OCI-LY7 (cell line): Measurements from ENCODE around the gene HADHB. TPM values are rescaled to one million over a fixed set of nuclear protein-coding genes. Genes with fewer than 3 reads are reported as not detected.

Experiments
- BruUV-seq: library from RNA; stranded (reverse); fragments of 400-500 nt; replicated peaks from 2 replicates; lab custom pipeline; 2021; lab: Mats Ljungman, UMichigan
- CTCF ChIA-PET: fragments of 300-600 bp; sonication (Branson Sonifier 250); formaldehyde crosslinking; loops from one replicate; lab custom pipeline; 2022; ENCODE audit warnings: antibody characterized with exemption; ENCODE audit not compliant: unreplicated experiment; lab: Charles Lee
- POLR2A ChIA-PET: fragments of 300-600 bp; sonication (Branson Sonifier 250); formaldehyde crosslinking; loops from one replicate; lab custom pipeline; 2022; ENCODE audit warnings: antibody characterized with exemption; lab: Charles Lee
- DNase-seq: peaks from one replicate; pipeline ENCODE4 v3.0.0-alpha.2; 2015; ENCODE audit warnings: low spot score
- H2AFZ ChIP-seq: fragments of 200-600 bp; sonication (generic), shearing (Covaris generic); 2 replicates; pipeline ENCODE4 v1.6.1; 2014; ENCODE audit warnings: mild to moderate bottlenecking, antibody characterized with exemption, low read length, moderate library complexity
- H3K27ac ChIP-seq: fragments of 200-600 bp; sonication (generic); 2 replicates; pipeline ENCODE4 v1.5.1; 2014; ENCODE audit warnings: mixed run types, low read depth, mild to moderate bottlenecking, moderate library complexity, low read length, inconsistent platforms; ENCODE audit not compliant: poor library complexity, severe bottlenecking
- H3K36me3 ChIP-seq: fragments of 200-600 bp; sonication (generic); 2 replicates; pipeline ENCODE4 v1.6.1; 2014; ENCODE audit warnings: mild to moderate bottlenecking, antibody characterized with exemption, low read length, moderate library complexity, mixed read lengths; ENCODE audit not compliant: insufficient read depth
- H3K4me1 ChIP-seq: fragments of 200-600 bp; sonication (generic); 2 replicates; pipeline ENCODE4 v1.5.1; 2014; ENCODE audit warnings: mild to moderate bottlenecking, low read length; ENCODE audit not compliant: insufficient read depth, poor library complexity, severe bottlenecking
- H3K4me2 ChIP-seq: fragments of 200-600 bp; sonication (generic); 2 replicates; pipeline ENCODE4 v1.6.1; 2014; ENCODE audit warnings: mild to moderate bottlenecking, low read length
- H3K4me3 ChIP-seq: fragments of 200-600 bp; sonication (generic); 2 replicates; pipeline ENCODE4 v1.5.1; 2014; ENCODE audit warnings: mild to moderate bottlenecking, low read depth, low read length; ENCODE audit not compliant: poor library complexity, severe bottlenecking
- H3K79me2 ChIP-seq: fragments of 200-600 bp; sonication (generic); 2 replicates; pipeline ENCODE4 v1.6.1; 2016; ENCODE audit warnings: low read depth, mild to moderate bottlenecking, low read length, moderate library complexity, mixed read lengths; ENCODE audit not compliant: insufficient read depth
- H3K9me2 ChIP-seq: fragments of 200-600 bp; sonication (generic); 2 replicates; pipeline ENCODE4 v1.6.1; 2016; ENCODE audit warnings: mild to moderate bottlenecking, low read length, mixed read lengths; ENCODE audit not compliant: insufficient read depth
- H3K9me3 ChIP-seq: fragments of 200-600 bp; sonication (generic); 2 replicates; pipeline ENCODE4 v1.6.1; 2014; ENCODE audit warnings: mild to moderate bottlenecking, mixed run types, low read length, mixed read lengths
- H4K20me1 ChIP-seq: fragments of 200-600 bp; sonication (generic); 2 replicates; pipeline ENCODE4 v1.6.1; 2014; ENCODE audit warnings: mild to moderate bottlenecking, antibody characterized with exemption, low read length, moderate library complexity, mixed read lengths; ENCODE audit not compliant: insufficient read depth
- CTCF ChIP-seq: fragments of 200-600 bp; sonication (generic); conservative IDR thresholded peaks from 2 replicates; pipeline ENCODE4 v1.5.1; 2014; ENCODE audit warnings: mild to moderate bottlenecking, antibody characterized with exemption, low read length, moderate library complexity, mixed read lengths
- EZH2phosphoT487 ChIP-seq: fragments of 200-600 bp; sonication (generic); IDR thresholded peaks from 2 replicates; pipeline ENCODE4 v1.6.1; 2018; ENCODE audit warnings: low read depth, borderline replicate concordance, mild to moderate bottlenecking, mixed run types, antibody characterized with exemption, low read length, moderate library complexity, mixed read lengths
- intact Hi-C: fragments of 100-400 bp; cut with micrococcal nuclease; formaldehyde crosslinking; loops from one replicate; pipeline ENCODE4 v1.10.0; 2022; ENCODE audit not compliant: unreplicated experiment
- total RNA-seq, 2 experiments: library from RNA; depleted of rRNA in 1 of 2; stranded (reverse); fragments of >200 nt in 1 of 2; shearing (Covaris generic) in 1 of 2; gene quantifications; 2 replicates each; pipeline ENCODE4 v1.2.3, GENCODE V29; 2014 to 2022

The HADHB gene
- total RNA-seq, 2 experiments from 2014 or later = 35.5 to 55.7 TPM

GRCh38 chr2:26215833-26216232 lies 28.9 kb upstream of the HADHB start:
- BruUV-seq = no TSS peak
- no peak overlapping the region for H3K4me3 ChIP-seq
- intact Hi-C loops = no loop called here
- TF ChIP-seq EZH2phosphoT487 (no peak), CTCF (no peak)
- peaks cover 96% of the 10 kb centered on the region for H3K36me3 ChIP-seq
- H3K9me2 ChIP-seq = no peaks in the 10 kb centered on the region
- H3K79me2 ChIP-seq = no peaks in the 10 kb centered on the region
- H3K4me1 ChIP-seq = no peaks in the 10 kb centered on the region
- H3K9me3 ChIP-seq = 0 out of 2 replicates have a peak, but pooled peaks cover 5% of the 10 kb centered on the region
- no peak overlapping the region for H3K4me2 ChIP-seq
- H3K27ac ChIP-seq = no peak overlapping the region
- POLR2A ChIA-PET = interaction anchor here (0.9 kb wide), 1 partner anchor 26 kb away, joined by 3 read pairs; no protein-coding TSS in a partner anchor
- H2AFZ ChIP-seq = no peak overlapping the region
- no peaks in the 10 kb centered on the region for H4K20me1 ChIP-seq
- DNase-seq = no peak
- CTCF ChIA-PET = no interaction called here

- no peaks in the 10 kb centered on the region for H3K79me2 ChIP-seq
- no peak for DNase-seq
- H3K4me2 ChIP-seq = no peak overlapping the region
- ChIA-PET CTCF (no interaction called here), POLR2A (no interaction called here)
- intact Hi-C loops = no loop called here
- no peak overlapping the region for H3K27ac ChIP-seq
- no peak overlapping the region for H2AFZ ChIP-seq
- no peak for TF ChIP-seq CTCF
- TF ChIP-seq EZH2phosphoT487 = no peak
- BruUV-seq = no TSS peak
- H3K4me1 ChIP-seq = no peaks in the 10 kb centered on the region
- H3K9me2 ChIP-seq = no peaks in the 10 kb centered on the region
- H3K9me3 ChIP-seq = 0 out of 2 replicates have a peak, but pooled peaks cover 5% of the 10 kb centered on the region
- peaks cover 94% of the 10 kb centered on the region for H3K36me3 ChIP-seq
- H3K4me3 ChIP-seq = no peak overlapping the region
- no peaks in the 10 kb centered on the region for H4K20me1 ChIP-seq
Measured at GRCh38 chr2:26216587-26216986, 28.2 kb upstream of the HADHB start.

GRCh38 chr2:26217720-26218119 lies 27.0 kb upstream of the HADHB start:
- no peak overlapping the region for H3K4me2 ChIP-seq
- H3K79me2 ChIP-seq = no peaks in the 10 kb centered on the region
- no TSS peak for BruUV-seq
- no peaks in the 10 kb centered on the region for H3K9me2 ChIP-seq
- no peaks in the 10 kb centered on the region for H4K20me1 ChIP-seq
- H3K9me3 ChIP-seq = 0 out of 2 replicates have a peak, but pooled peaks cover 5% of the 10 kb centered on the region
- TF ChIP-seq CTCF (no peak), EZH2phosphoT487 (no peak)
- H3K4me1 ChIP-seq = no peaks in the 10 kb centered on the region
- DNase-seq = no peak
- H3K36me3 ChIP-seq = peaks cover 93% of the 10 kb centered on the region
- intact Hi-C loops = no loop called here
- H2AFZ ChIP-seq = no peak overlapping the region
- ChIA-PET CTCF (no interaction called here), POLR2A (interaction anchor here (0.7 kb wide), 1 partner anchor 510 kb away, joined by 3 read pairs; no protein-coding TSS in a partner anchor)
- no peak overlapping the region for H3K4me3 ChIP-seq
- no peak overlapping the region for H3K27ac ChIP-seq
